ENCODE results near the gene STAMBP. TPM values are rescaled to one million over a fixed set of nuclear protein-coding genes. Genes with fewer than 3 reads are reported as not detected.
"Not testable (repeated sequence)": the region's sequence is repeated elsewhere in the genome, so short reads cannot be mapped to it uniquely, and the experiment has no call there.

Gene STAMBP
- total RNA-seq, 1 donor from 2014 or later: 36.4 TPM

DNA sequence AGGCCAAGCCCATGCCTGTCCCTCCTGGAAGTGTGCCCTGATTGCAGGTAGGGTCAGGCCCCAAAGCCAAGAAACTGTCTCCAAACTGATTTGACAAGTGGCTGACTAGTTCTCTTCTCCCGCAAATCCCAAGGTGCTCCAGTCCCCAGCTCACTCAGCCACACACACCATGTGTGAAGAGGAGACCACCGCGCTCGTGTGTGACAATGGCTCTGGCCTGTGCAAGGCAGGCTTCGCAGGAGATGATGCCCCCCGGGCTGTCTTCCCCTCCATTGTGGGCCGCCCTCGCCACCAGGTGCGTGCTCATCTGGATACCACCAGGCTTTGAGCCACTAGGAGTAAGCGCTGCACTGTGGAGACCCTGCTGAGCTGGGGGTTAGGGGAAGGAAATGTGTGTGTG, 72.4 kb downstream of the STAMBP start:
- TF ChIP-seq, protein P1, sequence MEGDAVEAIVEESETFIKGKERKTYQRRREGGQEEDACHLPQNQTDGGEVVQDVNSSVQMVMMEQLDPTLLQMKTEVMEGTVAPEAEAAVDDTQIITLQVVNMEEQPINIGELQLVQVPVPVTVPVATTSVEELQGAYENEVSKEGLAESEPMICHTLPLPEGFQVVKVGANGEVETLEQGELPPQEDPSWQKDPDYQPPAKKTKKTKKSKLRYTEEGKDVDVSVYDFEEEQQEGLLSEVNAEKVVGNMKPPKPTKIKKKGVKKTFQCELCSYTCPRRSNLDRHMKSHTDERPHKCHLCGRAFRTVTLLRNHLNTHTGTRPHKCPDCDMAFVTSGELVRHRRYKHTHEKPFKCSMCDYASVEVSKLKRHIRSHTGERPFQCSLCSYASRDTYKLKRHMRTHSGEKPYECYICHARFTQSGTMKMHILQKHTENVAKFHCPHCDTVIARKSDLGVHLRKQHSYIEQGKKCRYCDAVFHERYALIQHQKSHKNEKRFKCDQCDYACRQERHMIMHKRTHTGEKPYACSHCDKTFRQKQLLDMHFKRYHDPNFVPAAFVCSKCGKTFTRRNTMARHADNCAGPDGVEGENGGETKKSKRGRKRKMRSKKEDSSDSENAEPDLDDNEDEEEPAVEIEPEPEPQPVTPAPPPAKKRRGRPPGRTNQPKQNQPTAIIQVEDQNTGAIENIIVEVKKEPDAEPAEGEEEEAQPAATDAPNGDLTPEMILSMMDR (IDR thresholded peaks at IDR 0.05): no peak
- Histone ChIP-seq H3K4me3 (no peak overlapping the region), H3K9me3 (no peaks in the 10 kb centered on the region), H3K4me1 (peaks cover 0 to 2% of the 10 kb centered on the region in 2 donors), H3K27ac (no peak overlapping the region), H3K27me3 (no peaks in the 10 kb centered on the region), H3K36me3 (peaks cover 19 to 21% of the 10 kb centered on the region in 2 donors)
- no peak for DNase-seq (ENCODE audit: low spot score in 2 of 2)
- intact Hi-C loops (cut with DNase I): no loop called here

DNA sequence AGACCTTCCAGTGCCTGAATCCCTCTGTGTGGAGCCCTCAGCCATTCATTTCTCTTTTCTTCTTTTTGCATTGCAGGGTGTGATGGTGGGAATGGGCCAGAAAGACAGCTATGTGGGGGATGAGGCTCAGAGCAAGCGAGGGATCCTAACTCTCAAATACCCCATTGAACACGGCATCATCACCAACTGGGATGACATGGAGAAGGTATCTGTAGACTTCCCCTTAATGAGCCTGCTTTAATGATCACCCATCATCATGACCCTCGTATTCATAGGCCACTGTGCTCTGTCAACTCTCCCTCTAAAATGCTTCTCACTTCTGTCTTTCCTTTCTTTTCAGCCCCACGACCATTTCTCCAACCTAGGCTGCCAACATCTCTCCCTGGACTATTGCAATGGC, 73.5 kb downstream of the STAMBP start:
- H3K4me3 ChIP-seq: no peak overlapping the region
- peaks cover 26 to 31% of the 10 kb centered on the region in 2 donors for H3K36me3 ChIP-seq
- H3K4me1 ChIP-seq: no peaks in the 10 kb centered on the region
- DNase-seq (ENCODE audit: low spot score in 2 of 2): no peak
- H3K9me3 ChIP-seq: no peaks in the 10 kb centered on the region
- no peak overlapping the region for H3K27ac ChIP-seq
- H3K27me3 ChIP-seq: no peaks in the 10 kb centered on the region
- TF ChIP-seq, protein P1 (IDR thresholded peaks at IDR 0.05): no peak
- intact Hi-C loops (cut with DNase I): no loop called here

DNA sequence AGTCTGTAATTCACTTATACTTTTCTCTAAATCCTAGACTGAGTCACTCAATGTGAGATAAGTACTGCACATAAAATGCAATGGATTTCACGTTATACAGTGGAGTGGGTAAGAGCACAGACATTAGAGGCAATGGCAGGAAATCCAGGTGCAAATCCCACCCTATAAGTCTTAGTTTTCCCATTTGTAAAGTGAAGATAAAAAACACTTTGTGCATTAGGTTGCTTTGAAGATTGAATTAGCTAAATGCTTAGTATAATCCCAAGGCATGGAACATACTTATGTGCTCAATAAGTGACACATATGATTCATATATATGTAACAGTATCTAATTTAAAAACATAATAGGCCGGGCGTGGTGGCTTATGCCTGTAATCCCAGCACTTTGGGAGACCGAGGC, 74.6 kb downstream of the STAMBP start:
- Histone ChIP-seq H3K4me3 (no peak overlapping the region), H3K9me3 (no peaks in the 10 kb centered on the region), H3K36me3 (peaks cover 36 to 41% of the 10 kb centered on the region in 2 donors), H3K27me3 (no peaks in the 10 kb centered on the region), H3K27ac (no peak overlapping the region), H3K4me1 (no peaks in the 10 kb centered on the region)
- DNase-seq (ENCODE audit: low spot score in 2 of 2): no peak
- intact Hi-C loops (cut with DNase I): no loop called here
- TF ChIP-seq, protein P1 (IDR thresholded peaks at IDR 0.05): no peak

DNA sequence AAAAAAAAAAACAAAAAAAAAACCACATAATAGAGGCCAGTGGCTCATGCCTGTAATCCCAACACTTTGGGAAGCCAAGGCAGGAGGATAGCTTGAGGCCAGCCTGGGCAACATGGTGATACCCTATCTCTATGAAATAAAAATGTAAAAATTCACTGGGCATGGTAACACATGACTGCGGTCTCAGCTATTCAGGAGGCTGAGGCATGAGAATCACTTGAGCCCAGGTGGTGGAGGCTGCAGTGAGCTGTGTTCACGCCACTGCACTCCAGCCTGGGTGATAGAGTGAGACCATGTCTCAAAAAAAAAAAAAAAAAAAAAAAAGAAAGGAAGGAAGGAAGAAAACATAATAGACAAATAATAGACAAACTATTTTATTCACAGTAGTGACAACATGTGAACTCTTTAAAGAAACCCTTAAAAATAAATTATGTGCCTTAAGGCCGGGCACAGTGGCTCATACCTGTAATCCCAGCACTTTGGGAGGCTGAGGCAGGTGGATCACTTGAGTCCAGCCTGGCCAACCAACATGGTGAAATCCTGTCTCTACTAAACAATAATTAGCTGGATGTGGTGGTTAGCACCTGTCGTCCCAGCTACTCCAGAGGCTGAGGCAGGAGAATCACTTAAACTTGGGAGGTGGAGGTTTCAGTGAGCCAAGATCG, 75.3 kb downstream of the STAMBP start:
- intact Hi-C loops (cut with DNase I); DNase-seq (ENCODE audit: low spot score in 2 of 2); H3K27ac ChIP-seq; H3K9me3 ChIP-seq; H3K27me3 ChIP-seq; H3K4me3 ChIP-seq; H3K4me1 ChIP-seq: not testable (repeated sequence)
- H3K36me3 ChIP-seq: peaks cover 44 to 49% of the 10 kb centered on the region in 2 donors

DNA sequence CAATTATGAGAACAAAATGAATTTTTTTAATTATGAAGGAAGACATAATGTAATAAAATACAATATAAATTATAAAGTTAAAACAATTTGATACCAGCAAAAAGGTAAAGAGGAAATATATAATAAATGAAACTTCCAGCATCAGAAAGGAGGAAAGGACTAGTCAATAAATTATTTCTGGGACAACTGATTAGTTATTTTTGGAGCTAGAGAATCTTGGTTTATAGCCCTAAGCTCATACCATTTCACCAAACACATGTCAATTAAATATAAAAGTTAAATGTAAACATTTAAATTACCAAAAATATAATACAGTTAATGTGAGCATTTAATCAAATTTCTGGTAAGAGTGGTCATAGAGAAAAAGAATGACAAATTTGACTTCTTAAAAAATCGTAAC, 76.2 kb downstream of the STAMBP start:
- DNase-seq (ENCODE audit: low spot score in 2 of 2): no peak
- Histone ChIP-seq H3K9me3 (no peaks in the 10 kb centered on the region), H3K36me3 (peaks cover 52 to 55% of the 10 kb centered on the region in 2 donors), H3K4me1 (no peaks in the 10 kb centered on the region), H3K4me3 (no peak overlapping the region), H3K27ac (no peak overlapping the region), H3K27me3 (no peaks in the 10 kb centered on the region)
- intact Hi-C loops (cut with DNase I): no loop called here
- TF ChIP-seq, protein P1 (IDR thresholded peaks at IDR 0.05): no peak

DNA sequence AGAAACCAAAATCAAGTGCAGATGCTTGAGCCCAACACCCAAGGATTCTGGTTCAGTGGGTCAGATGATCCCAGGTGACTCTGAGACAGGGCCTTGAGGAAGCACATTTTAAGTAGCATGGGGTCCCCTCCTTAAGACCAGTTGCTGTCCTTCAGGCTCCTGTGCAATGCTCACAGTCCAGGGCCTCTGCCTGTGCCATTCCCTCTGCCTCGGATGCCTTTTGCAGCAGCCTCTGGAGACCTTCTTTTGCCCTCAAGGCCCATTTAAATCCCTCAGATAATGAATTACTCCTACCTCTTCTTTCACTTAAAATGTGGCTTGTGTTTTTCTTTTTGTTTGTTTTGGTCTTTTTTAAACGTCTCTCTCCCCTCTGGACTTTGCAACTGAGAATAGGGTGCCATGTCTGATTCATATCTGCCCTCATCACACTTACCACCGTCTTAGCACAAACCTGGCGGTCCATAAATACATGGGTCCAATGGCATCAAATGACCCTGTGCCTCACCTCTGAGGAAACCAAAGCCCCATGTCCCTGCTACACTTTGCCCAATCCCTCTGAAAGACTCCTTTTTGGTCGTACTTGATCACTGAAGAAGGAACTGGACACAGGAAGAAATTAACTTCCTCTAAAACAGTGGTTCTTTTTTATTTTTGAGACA, 78.2 kb downstream of the STAMBP start:
- H3K36me3 ChIP-seq: peaks cover 63 to 65% of the 10 kb centered on the region in 2 donors

More for the DNA sequence above, 78.2 kb downstream of the STAMBP start:
- DNase-seq (ENCODE audit: low spot score in 2 of 2): no peak
- H3K27ac ChIP-seq: no peak overlapping the region
- intact Hi-C loops (cut with DNase I): no loop called here
- no peaks in the 10 kb centered on the region for H3K27me3 ChIP-seq
- TF ChIP-seq, protein P1 (IDR thresholded peaks at IDR 0.05): no peak
- no peak overlapping the region for H3K4me3 ChIP-seq
- no peaks in the 10 kb centered on the region for H3K4me1 ChIP-seq
- H3K9me3 ChIP-seq: no peaks in the 10 kb centered on the region

All from ascending aorta (tissue), 2 donors.